Stimulated activated effector memory CD8-positive, alpha-beta T cell treated with anti-CD3 and anti-CD28 coated beads, Interleukin-12 subunit alpha, Interleukin-12 subunit beta, amount 100 ng/mL, for 72 hours (primary cell): ENCODE measurements around the gene MYOCD.

Experiments
- ATAC-seq: fragments of 150-1000 bp; cut with Tn5 transposase; 2 replicates; pipeline ENCODE4 v1.10.0; 2021
- DNase-seq, 2 donors: peaks; one replicate each; pipeline ENCODE4 v3.0.0; 2021 to 2022; ENCODE audit warnings: low spot score in 2 of 2
- H3K27ac Mint-ChIP-seq: one replicate; pipeline ENCODE4 v1.8.0; 2022; ENCODE audit warnings: mild to moderate bottlenecking, mixed read lengths
- H3K36me3 Mint-ChIP-seq: one replicate; pipeline ENCODE4 v1.8.0; 2022; ENCODE audit warnings: mild to moderate bottlenecking, mixed read lengths
- H3K4me1 Mint-ChIP-seq: one replicate; pipeline ENCODE4 v1.8.0; 2022; ENCODE audit warnings: mixed read lengths
- H3K4me3 Mint-ChIP-seq: one replicate; pipeline ENCODE4 v1.8.0; 2022; ENCODE audit warnings: mild to moderate bottlenecking, mixed read lengths
- H3K9me3 Mint-ChIP-seq: one replicate; pipeline ENCODE4 v1.8.0; 2022; ENCODE audit warnings: mixed read lengths

Gene MYOCD

GRCh38 chr17:12665263-12666210 lies at the start of gene MYOCD:
MYOCD (plus strand) TSS chr17:12665890; CDS start chr17:12666189, 299 bp downstream.
- H3K36me3 Mint-ChIP-seq = no peaks in the 10 kb centered on the region
- no peaks in the 10 kb centered on the region for H3K9me3 Mint-ChIP-seq
- H3K4me3 Mint-ChIP-seq = no peak within 1 kb of the TSS
- H3K4me1 Mint-ChIP-seq = no peaks in the 10 kb centered on the region
- ATAC-seq (no peak), DNase-seq (no peak)
- no peak within 1 kb of the TSS for H3K27ac Mint-ChIP-seq

GRCh38 chr17:12616161-12616560 lies 49.5 kb upstream of the MYOCD start:
- Mint-ChIP-seq H3K4me3 (no peak overlapping the region), H3K36me3 (no peaks in the 10 kb centered on the region), H3K27ac (no peak overlapping the region), H3K4me1 (no peaks in the 10 kb centered on the region), H3K9me3 (peaks cover 5% of the 10 kb centered on the region)
- DNase-seq = no peak
- ATAC-seq = no peak

- Mint-ChIP-seq H3K4me1 (no peaks in the 10 kb centered on the region), H3K36me3 (no peaks in the 10 kb centered on the region), H3K27ac (no peak overlapping the region), H3K4me3 (no peak overlapping the region), H3K9me3 (peaks cover 8% of the 10 kb centered on the region)
- ATAC-seq (no peak), DNase-seq (no peak)
These were observed 47.1 kb upstream of the MYOCD start for GRCh38 chr17:12618557-12618956.

- Mint-ChIP-seq H3K9me3 (peaks cover 6% of the 10 kb centered on the region), H3K4me1 (no peaks in the 10 kb centered on the region), H3K36me3 (no peaks in the 10 kb centered on the region), H3K4me3 (no peak overlapping the region), H3K27ac (no peak overlapping the region)
- DNase-seq = no peak
- no peak for ATAC-seq
These were observed 46.1 kb upstream of the MYOCD start for GRCh38 chr17:12619459-12620199.

GRCh38 chr17:12620200-12620720 lies 45.4 kb upstream of the MYOCD start:
- H3K36me3 Mint-ChIP-seq = no peaks in the 10 kb centered on the region
- peaks cover 6% of the 10 kb centered on the region for H3K9me3 Mint-ChIP-seq
- DNase-seq (no peak), ATAC-seq (no peak)
- H3K4me1 Mint-ChIP-seq = no peaks in the 10 kb centered on the region
- no peak overlapping the region for H3K4me3 Mint-ChIP-seq
- no peak overlapping the region for H3K27ac Mint-ChIP-seq

- DNase-seq (no peak), ATAC-seq (no peak)
- Mint-ChIP-seq H3K4me1 (no peaks in the 10 kb centered on the region), H3K9me3 (peaks cover 6% of the 10 kb centered on the region), H3K36me3 (no peaks in the 10 kb centered on the region), H3K4me3 (no peak overlapping the region), H3K27ac (no peak overlapping the region)
These were observed 43.0 kb upstream of the MYOCD start for GRCh38 chr17:12622726-12623125.

GRCh38 chr17:12623220-12623848 lies 42.4 kb upstream of the MYOCD start:
- Mint-ChIP-seq H3K4me3 (no peak overlapping the region), H3K36me3 (no peaks in the 10 kb centered on the region), H3K9me3 (peaks cover 6% of the 10 kb centered on the region), H3K4me1 (no peaks in the 10 kb centered on the region), H3K27ac (no peak overlapping the region)
- no peak for DNase-seq
- ATAC-seq = no peak

- Mint-ChIP-seq H3K9me3 (peaks cover 6% of the 10 kb centered on the region), H3K36me3 (no peaks in the 10 kb centered on the region), H3K27ac (no peak overlapping the region), H3K4me1 (no peaks in the 10 kb centered on the region), H3K4me3 (no peak overlapping the region)
- ATAC-seq (no peak), DNase-seq (no peak)
These were observed 41.5 kb upstream of the MYOCD start for GRCh38 chr17:12624211-12624610.

- DNase-seq (no peak), ATAC-seq (no peak)
- Mint-ChIP-seq H3K4me1 (no peaks in the 10 kb centered on the region), H3K4me3 (no peak overlapping the region), H3K9me3 (peaks cover 6% of the 10 kb centered on the region), H3K27ac (no peak overlapping the region), H3K36me3 (no peaks in the 10 kb centered on the region)
These were observed 40.6 kb upstream of the MYOCD start for GRCh38 chr17:12625092-12625491.

GRCh38 chr17:12627177-12627629 lies 38.5 kb upstream of the MYOCD start:
- ATAC-seq (no peak), DNase-seq (no peak)
- no peaks in the 10 kb centered on the region for H3K36me3 Mint-ChIP-seq
- no peak overlapping the region for H3K4me3 Mint-ChIP-seq
- H3K4me1 Mint-ChIP-seq = no peaks in the 10 kb centered on the region
- H3K9me3 Mint-ChIP-seq = peaks cover 6% of the 10 kb centered on the region
- no peak overlapping the region for H3K27ac Mint-ChIP-seq

GRCh38 chr17:12627781-12628451 lies 37.8 kb upstream of the MYOCD start:
- DNase-seq = no peak
- H3K27ac Mint-ChIP-seq = no peak overlapping the region
- no peaks in the 10 kb centered on the region for H3K4me1 Mint-ChIP-seq
- H3K4me3 Mint-ChIP-seq = no peak overlapping the region
- peaks cover 3% of the 10 kb centered on the region for H3K9me3 Mint-ChIP-seq
- no peaks in the 10 kb centered on the region for H3K36me3 Mint-ChIP-seq
- no peak for ATAC-seq

- no peaks in the 10 kb centered on the region for H3K4me1 Mint-ChIP-seq
- H3K9me3 Mint-ChIP-seq = peaks cover 5% of the 10 kb centered on the region
- DNase-seq (no peak), ATAC-seq (no peak)
- no peak overlapping the region for H3K4me3 Mint-ChIP-seq
- H3K27ac Mint-ChIP-seq = no peak overlapping the region
- H3K36me3 Mint-ChIP-seq = no peaks in the 10 kb centered on the region
These were observed 34.6 kb upstream of the MYOCD start for GRCh38 chr17:12631076-12631475.

GRCh38 chr17:12632785-12633184 lies 32.9 kb upstream of the MYOCD start:
- H3K4me3 Mint-ChIP-seq = no peak overlapping the region
- ATAC-seq (no peak), DNase-seq (no peak)
- H3K4me1 Mint-ChIP-seq = no peaks in the 10 kb centered on the region
- H3K27ac Mint-ChIP-seq = no peak overlapping the region
- no peaks in the 10 kb centered on the region for H3K36me3 Mint-ChIP-seq
- H3K9me3 Mint-ChIP-seq = peaks cover 9% of the 10 kb centered on the region

- H3K4me3 Mint-ChIP-seq = no peak overlapping the region
- DNase-seq (no peak), ATAC-seq (no peak)
- H3K36me3 Mint-ChIP-seq = no peaks in the 10 kb centered on the region
- no peak overlapping the region for H3K27ac Mint-ChIP-seq
- H3K9me3 Mint-ChIP-seq = peaks cover 9% of the 10 kb centered on the region
- H3K4me1 Mint-ChIP-seq = no peaks in the 10 kb centered on the region
These were observed 30.8 kb upstream of the MYOCD start for GRCh38 chr17:12634789-12635414.
